ENCODE measurements around the gene VAMP8.
"Not testable (repeated sequence)": the region's sequence is repeated elsewhere in the genome, so short reads cannot be mapped to it uniquely, and the experiment has no call there.

The VAMP8 gene

GRCh38 chr2:85577386-85578242 is at the start of gene VAMP8:
TSS of gene VAMP8 (plus strand) at chr2:85577586. CDS start at chr2:85577647, 61 bp downstream.
- peak; percentile 54 for DNase-seq (ENCODE audit: low read depth)

DNA sequence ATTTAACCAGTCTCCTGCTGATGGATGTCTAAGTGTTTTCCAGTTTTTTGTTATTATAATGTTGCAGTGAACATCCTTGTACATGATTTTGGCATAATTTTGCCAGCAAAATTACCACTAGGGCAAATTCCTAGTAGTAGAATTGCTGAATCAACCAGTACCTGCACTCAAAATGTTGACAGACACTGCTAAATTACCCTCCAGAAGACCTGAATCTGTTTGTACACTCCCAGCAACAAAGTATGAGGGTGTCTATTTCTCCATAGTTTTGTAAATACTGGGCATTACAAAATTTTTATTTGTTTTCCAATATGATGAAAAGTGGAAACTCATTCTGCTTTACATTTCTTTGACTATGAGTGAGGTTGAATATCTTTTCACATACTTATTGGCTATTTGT is 49.6 kb upstream of the VAMP8 start:
- DNase-seq (ENCODE audit: low read depth): no peak

DNA sequence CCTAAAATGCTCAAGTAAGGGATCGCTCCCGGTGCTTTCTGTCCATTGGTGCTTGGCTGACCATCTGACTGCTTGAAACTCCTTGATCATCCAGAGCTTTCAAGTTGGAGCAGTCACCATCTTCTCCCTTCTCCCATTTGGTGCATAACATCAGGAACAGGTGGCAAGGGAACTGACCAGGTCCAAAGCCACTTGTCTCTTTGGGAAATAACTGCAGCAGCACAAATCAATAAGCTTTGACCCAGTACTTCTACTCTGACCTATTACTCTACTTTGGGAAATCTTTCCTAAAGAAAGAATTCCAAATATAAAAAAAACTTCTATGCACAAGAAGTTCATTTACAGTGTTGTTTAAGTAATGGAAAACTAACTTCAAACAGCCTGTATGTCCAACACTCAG is 49.0 kb upstream of the VAMP8 start:
- no peak for DNase-seq (ENCODE audit: low read depth)

GRCh38 chr2:85529809-85530208 is 47.6 kb upstream of the VAMP8 start:
- DNase-seq (ENCODE audit: low read depth): no peak

DNA sequence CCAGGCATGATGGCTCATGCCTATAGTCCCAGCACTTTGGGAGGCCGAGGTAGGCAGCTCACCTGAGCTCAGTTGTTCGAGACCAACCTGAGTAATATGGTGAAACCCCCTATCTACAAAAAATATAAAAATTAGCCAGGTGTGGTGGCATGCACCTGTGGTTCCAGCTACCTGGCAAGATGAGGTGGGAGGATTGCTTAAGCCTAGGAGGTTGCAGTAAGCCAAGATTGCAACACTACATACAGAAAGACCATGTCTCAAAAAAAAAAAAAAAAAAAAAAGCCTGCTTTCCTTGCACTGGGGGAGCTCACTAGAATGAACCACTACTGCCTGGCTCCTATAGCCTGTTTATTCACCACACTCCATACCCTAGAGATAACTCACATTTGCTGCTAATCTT is 45.8 kb upstream of the VAMP8 start:
- no peak for DNase-seq (ENCODE audit: low read depth)

- no peak for DNase-seq (ENCODE audit: low read depth)
These were observed 43.3 kb upstream of the VAMP8 start for GRCh38 chr2:85534099-85534498.

DNA sequence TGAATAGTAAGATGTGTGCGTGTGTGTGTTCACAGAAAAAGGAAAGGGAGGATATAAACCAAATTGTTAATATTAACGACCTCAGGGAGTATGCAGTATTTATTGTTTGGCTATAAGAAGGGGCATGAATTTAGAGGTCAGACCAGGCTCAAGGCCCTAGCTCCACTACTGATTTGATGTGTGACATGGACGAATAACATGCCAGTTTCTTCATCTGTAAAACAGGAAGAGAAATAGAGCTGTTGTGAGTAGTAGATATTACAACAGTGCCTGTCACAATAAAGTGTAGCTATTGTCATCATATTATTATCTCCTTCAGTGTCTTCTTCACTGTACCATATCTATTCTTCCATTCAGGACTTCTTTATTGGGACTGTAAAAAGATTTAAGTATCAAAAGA is 42.5 kb upstream of the VAMP8 start:
- no peak for DNase-seq (ENCODE audit: low read depth)

GRCh38 chr2:85536479-85536878 is 40.9 kb upstream of the VAMP8 start:
- DNase-seq (ENCODE audit: low read depth): no peak

GRCh38 chr2:85537600-85538506 is 39.5 kb upstream of the VAMP8 start:
- no peak for DNase-seq (ENCODE audit: low read depth)

- peak; percentile 70 for DNase-seq (ENCODE audit: low read depth)
These were observed 38.7 kb upstream of the VAMP8 start, which contains the start of gene MAT2A for GRCh38 chr2:85538507-85539360. TSS of gene MAT2A (plus strand) at chr2:85539168. CDS start at chr2:85539288, 120 bp downstream.

- DNase-seq (ENCODE audit: low read depth): peak; percentile 57
These were observed 37.8 kb upstream of the VAMP8 start for GRCh38 chr2:85539361-85540132.

GRCh38 chr2:85540133-85540648 is 37.2 kb upstream of the VAMP8 start:
- no peak for DNase-seq (ENCODE audit: low read depth)

DNA sequence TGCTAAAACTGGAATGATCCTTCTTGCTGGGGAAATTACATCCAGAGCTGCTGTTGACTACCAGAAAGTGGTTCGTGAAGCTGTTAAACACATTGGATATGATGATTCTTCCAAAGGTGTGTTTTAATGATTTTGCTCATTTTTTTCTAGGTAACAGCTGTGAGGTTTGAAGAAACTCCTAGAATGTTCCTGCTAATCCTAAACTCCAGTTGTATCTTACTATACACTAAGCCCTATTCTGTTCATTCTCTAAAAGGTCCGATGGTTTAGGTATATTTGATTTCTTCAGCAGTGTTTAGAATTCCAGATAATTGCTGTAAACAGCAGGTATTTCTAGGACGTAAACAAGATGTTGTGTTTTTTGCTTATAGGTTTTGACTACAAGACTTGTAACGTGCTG is 36.1 kb upstream of the VAMP8 start:
- no peak for DNase-seq (ENCODE audit: low read depth)

DNA sequence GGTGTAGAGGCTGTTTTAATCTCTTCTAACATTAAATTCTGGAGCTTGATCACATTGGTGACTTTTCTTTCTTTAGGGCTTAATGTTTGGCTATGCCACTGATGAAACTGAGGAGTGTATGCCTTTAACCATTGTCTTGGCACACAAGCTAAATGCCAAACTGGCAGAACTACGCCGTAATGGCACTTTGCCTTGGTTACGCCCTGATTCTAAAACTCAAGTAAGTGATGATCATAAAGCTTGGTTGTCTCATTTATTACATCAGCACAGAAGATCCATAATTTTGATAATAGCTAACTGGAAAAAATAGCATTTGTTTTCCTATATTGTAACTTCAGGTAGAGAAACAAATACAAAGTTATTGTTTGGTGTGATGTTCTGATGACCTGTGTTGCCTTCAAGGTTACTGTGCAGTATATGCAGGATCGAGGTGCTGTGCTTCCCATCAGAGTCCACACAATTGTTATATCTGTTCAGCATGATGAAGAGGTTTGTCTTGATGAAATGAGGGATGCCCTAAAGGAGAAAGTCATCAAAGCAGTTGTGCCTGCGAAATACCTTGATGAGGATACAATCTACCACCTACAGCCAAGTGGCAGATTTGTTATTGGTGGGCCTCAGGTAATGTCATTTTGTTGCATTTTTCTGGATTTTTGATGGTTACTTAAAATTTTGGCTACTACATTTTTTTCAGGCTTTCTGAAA is 35.5 kb upstream of the VAMP8 start:
- DNase-seq (ENCODE audit: low read depth): no peak

DNA sequence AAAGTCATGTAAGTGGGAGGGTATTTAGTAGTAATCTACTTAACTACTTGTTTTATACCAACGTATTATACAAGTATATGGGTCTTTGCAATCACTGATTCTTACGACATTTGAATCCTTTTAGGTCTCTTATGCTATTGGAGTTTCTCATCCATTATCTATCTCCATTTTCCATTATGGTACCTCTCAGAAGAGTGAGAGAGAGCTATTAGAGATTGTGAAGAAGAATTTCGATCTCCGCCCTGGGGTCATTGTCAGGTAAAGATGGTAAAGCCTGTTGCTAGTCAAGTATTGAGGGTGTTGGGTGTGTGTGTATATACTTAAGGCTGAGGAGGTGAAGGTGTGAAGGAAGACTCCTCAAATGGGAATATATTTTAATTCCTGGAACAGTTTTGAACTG is 34.6 kb upstream of the VAMP8 start:
- no peak for DNase-seq (ENCODE audit: low read depth)

DNA sequence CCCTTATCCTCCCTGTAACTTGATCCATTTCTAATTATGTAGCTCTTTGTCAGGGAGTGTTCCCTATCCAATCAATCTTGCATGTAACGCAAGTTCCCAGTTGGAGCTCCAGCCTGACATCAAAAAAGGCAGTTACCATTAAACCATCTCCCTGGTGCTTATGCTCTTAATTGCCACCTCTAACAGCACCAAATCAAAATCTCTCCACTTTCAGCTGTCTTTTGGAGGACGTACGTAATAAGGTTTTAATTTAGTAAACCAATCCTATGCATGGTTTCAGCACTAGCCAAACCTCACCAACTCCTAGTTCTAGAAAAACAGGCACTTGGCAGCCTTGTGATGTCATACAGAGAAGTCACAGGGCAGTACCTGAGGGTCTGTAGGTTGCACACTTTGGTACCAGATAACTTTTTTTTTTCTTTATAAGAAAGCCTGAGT is 33.1 kb upstream of the VAMP8 start:
- DNase-seq (ENCODE audit: low read depth): not testable (repeated sequence)

DNA sequence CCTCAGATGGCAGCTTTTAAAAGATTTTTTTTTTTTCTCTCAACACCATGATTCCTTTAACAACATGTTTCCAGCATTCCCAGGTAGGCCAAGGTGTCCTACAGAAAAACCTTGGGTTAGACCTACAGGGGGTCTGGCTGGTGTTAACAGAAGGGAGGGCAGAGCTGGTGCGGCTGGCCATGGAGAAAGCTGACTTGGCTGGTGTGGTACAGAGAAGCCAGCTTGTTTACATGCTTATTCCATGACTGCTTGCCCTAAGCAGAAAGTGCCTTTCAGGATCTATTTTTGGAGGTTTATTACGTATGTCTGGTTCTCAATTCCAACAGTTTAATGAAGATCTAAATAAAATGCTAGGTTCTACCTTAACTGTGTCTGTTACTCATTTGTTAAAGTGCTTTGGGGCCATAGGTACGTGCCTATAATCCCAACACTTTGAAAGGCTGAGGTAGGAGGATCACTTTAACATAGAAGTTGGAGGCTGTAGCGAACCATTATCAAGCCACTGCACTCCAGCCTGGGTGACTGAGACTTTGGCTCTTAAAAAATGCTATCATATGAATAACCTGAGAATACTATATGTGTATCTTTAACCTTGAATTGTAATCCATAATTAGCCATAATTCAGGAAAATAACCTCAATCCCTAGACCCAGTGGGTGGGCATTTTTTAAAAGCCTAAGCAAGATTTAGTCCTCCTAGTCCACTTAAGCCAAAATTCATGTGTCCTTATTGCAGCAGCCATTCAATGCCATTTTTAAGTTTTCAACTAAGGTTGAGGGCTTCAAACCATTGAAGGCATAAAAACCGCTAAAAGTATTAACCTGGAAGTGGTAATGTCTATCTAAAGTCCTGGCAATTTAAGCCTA is 32.2 kb upstream of the VAMP8 start:
- DNase-seq (ENCODE audit: low read depth): not testable (repeated sequence)

DNA sequence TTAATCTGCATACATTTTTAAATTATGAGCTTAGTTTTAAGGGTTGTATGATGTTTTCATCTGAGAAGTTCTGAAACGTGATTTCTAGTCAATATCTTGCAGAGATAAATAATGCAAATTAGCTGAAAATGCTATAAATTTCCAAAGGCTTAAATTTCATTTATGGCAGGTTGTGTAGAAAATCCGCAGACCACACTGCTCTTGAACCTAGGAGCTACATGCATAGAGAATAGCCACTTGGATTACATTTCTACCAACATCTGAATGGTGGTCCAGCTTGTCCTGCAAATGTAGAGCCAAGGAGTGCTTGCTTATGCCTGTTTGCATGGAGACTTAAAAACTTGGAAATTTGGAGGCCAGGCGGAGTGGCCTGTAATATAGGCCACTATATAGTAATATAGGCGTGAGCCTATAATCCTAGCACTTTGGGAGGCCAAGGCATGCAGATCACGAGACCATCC is 31.6 kb upstream of the VAMP8 start:
- no peak for DNase-seq (ENCODE audit: low read depth)
